ENCODE data around the gene HMX1. TPM values are rescaled to one million over a fixed set of nuclear protein-coding genes. Genes with fewer than 3 reads are reported as not detected.

The HMX1 gene
- polyA plus RNA-seq, 1 of the 3 experiments (the other 2 are of a cell fraction) = 0.20 TPM

- Histone ChIP-seq H3K4me1 (ENCODE audit: control insufficient read depth in 1 of 2, insufficient read depth in 2 of 2, low read depth in 1 of 2, low read length in 1 of 2) (no peaks in the 10 kb centered on the region), H3K27me3 (ENCODE audit: insufficient read depth) (no peaks in the 10 kb centered on the region), H3K4me3 (ENCODE audit: low read depth in 2 of 2, low read length in 1 of 2) (no peak overlapping the region), H2AFZ (ENCODE audit: low read depth) (no peak overlapping the region), H3K79me2 (ENCODE audit: insufficient read depth) (no peaks in the 10 kb centered on the region), H3K9me3 (no peaks in the 10 kb centered on the region), H3K4me2 (no peak overlapping the region), H3K9me2 (no peaks in the 10 kb centered on the region), H3K36me3 (replicated peaks in 1 of 2; ENCODE audit: control insufficient read depth in 1 of 2, insufficient read depth in 2 of 2, low read length in 1 of 2) (no peaks in the 10 kb centered on the region), H4K20me1 (ENCODE audit: insufficient read depth) (no peaks in the 10 kb centered on the region), H3K27ac (ENCODE audit: low read depth in 2 of 2, low read length in 1 of 2) (no peak overlapping the region), H3K9ac (no peak overlapping the region), H3F3A (replicated peaks; ENCODE audit: insufficient read depth) (no peaks in the 10 kb centered on the region)
- 38% methylated on average over 2 of the region's 11 CpGs for WGBS (ENCODE audit: low lambda C conversion rate)
- ChIA-PET CTCF (interaction anchor here (1.0 to 1.4 kb wide), 2 partner anchors 8 to 190 kb away, joined by 3 to 6 read pairs; no protein-coding TSS in a partner anchor), POLR2A (no interaction called here)
- TF ChIP-seq SMC3 (IDR thresholded peaks at IDR 0.05; ENCODE audit: low read depth, low read length) (no peak), ELF1 (IDR thresholded peaks at IDR 0.05) (no peak)
- DNase-seq = no peak
These were observed 6.8 kb upstream of the HMX1 start for GRCh38 chr4:8878421-8878820.

GRCh38 chr4:8877780-8878040 is 6.1 kb upstream of the HMX1 start:
- 27% methylated on average over 2 of the region's 12 CpGs for WGBS (ENCODE audit: low lambda C conversion rate)
- DNase-seq = no peak
- no peaks in the 10 kb centered on the region for H4K20me1 ChIP-seq (ENCODE audit: insufficient read depth)
- H3K27me3 ChIP-seq (ENCODE audit: insufficient read depth) = no peaks in the 10 kb centered on the region
- no peak overlapping the region for H2AFZ ChIP-seq (ENCODE audit: low read depth)
- H3K4me2 ChIP-seq = no peak overlapping the region
- H3K27ac ChIP-seq (ENCODE audit: low read depth in 2 of 2, low read length in 1 of 2) = no peak overlapping the region
- CTCF ChIA-PET = interaction anchor here (1.0 to 1.4 kb wide), 2 partner anchors 9 to 190 kb away, joined by 3 to 6 read pairs; no protein-coding TSS in a partner anchor
- H3K36me3 ChIP-seq (replicated peaks in 1 of 2; ENCODE audit: control insufficient read depth in 1 of 2, insufficient read depth in 2 of 2, low read length in 1 of 2) = no peaks in the 10 kb centered on the region
- H3K9ac ChIP-seq = no peak overlapping the region
- no peaks in the 10 kb centered on the region for H3K79me2 ChIP-seq (ENCODE audit: insufficient read depth)
- no peak overlapping the region for H3K4me3 ChIP-seq (ENCODE audit: low read depth in 2 of 2, low read length in 1 of 2)
- no peaks in the 10 kb centered on the region for H3K4me1 ChIP-seq (ENCODE audit: control insufficient read depth in 1 of 2, insufficient read depth in 2 of 2, low read depth in 1 of 2, low read length in 1 of 2)
- POLR2A ChIA-PET = no interaction called here
- no peaks in the 10 kb centered on the region for H3F3A ChIP-seq (replicated peaks; ENCODE audit: insufficient read depth)
- no peaks in the 10 kb centered on the region for H3K9me3 ChIP-seq
- no peak for TF ChIP-seq CHD2 (IDR thresholded peaks at IDR 0.05; ENCODE audit: low read length, partially characterized antibody)
- no peak for TF ChIP-seq JUND (IDR thresholded peaks at IDR 0.05)
- TF ChIP-seq MEF2A (IDR thresholded peaks at IDR 0.05; ENCODE audit: borderline replicate concordance, low read depth) = no peak
- no peak for TF ChIP-seq USF1 (IDR thresholded peaks at IDR 0.05; ENCODE audit: borderline replicate concordance, low read depth)
- TF ChIP-seq TEAD4 (IDR thresholded peaks at IDR 0.05; ENCODE audit: borderline replicate concordance, insufficient read depth) = no peak
- TF ChIP-seq TCF12 (IDR thresholded peaks at IDR 0.05) = no peak
- no peaks in the 10 kb centered on the region for H3K9me2 ChIP-seq

- no peak overlapping the region for H3K27ac ChIP-seq (ENCODE audit: low read depth in 2 of 2, low read length in 1 of 2)
- H3K9me2 ChIP-seq = no peaks in the 10 kb centered on the region
- no peaks in the 10 kb centered on the region for H3K79me2 ChIP-seq (ENCODE audit: insufficient read depth)
- no peak overlapping the region for H3K4me3 ChIP-seq (ENCODE audit: low read depth in 2 of 2, low read length in 1 of 2)
- no peak overlapping the region for H2AFZ ChIP-seq (ENCODE audit: low read depth)
- no peak overlapping the region for H3K9ac ChIP-seq
- H3K27me3 ChIP-seq (ENCODE audit: insufficient read depth) = no peaks in the 10 kb centered on the region
- H4K20me1 ChIP-seq (ENCODE audit: insufficient read depth) = no peaks in the 10 kb centered on the region
- no peak for DNase-seq
- H3K9me3 ChIP-seq = no peaks in the 10 kb centered on the region
- H3K36me3 ChIP-seq (replicated peaks in 1 of 2; ENCODE audit: control insufficient read depth in 1 of 2, insufficient read depth in 2 of 2, low read length in 1 of 2) = no peaks in the 10 kb centered on the region
- CTCF ChIA-PET = interaction anchor here (1.0 to 2.2 kb wide), 5 partner anchors 8 to 189 kb away, joined by 3 to 11 read pairs (median 3); no protein-coding TSS in a partner anchor
- peaks cover 0 to 4% of the 10 kb centered on the region in 2 experiments; a peak in 1 of 4 replicates for H3K4me1 ChIP-seq (ENCODE audit: control insufficient read depth in 1 of 2, insufficient read depth in 2 of 2, low read depth in 1 of 2, low read length in 1 of 2)
- H3F3A ChIP-seq (replicated peaks; ENCODE audit: insufficient read depth) = no peaks in the 10 kb centered on the region
- WGBS (ENCODE audit: low lambda C conversion rate) = 39% methylated on average over 8 of the region's 11 CpGs
- POLR2A ChIA-PET = no interaction called here
- H3K4me2 ChIP-seq = no peak overlapping the region
- TF ChIP-seq RCOR1 (IDR thresholded peaks at IDR 0.05; ENCODE audit: low read length) = no peak
- no peak for TF ChIP-seq RXRA (IDR thresholded peaks at IDR 0.05; ENCODE audit: borderline replicate concordance, low read depth)
- TF ChIP-seq POLR2AphosphoS5 (IDR thresholded peaks at IDR 0.05; ENCODE audit: low read depth, low read length) = no peak
- TF ChIP-seq FOXM1 (IDR thresholded peaks at IDR 0.05; ENCODE audit: low read depth) = no peak
- no peak for TF ChIP-seq CHD2 (IDR thresholded peaks at IDR 0.05; ENCODE audit: low read length, partially characterized antibody)
- TF ChIP-seq, protein P1, sequence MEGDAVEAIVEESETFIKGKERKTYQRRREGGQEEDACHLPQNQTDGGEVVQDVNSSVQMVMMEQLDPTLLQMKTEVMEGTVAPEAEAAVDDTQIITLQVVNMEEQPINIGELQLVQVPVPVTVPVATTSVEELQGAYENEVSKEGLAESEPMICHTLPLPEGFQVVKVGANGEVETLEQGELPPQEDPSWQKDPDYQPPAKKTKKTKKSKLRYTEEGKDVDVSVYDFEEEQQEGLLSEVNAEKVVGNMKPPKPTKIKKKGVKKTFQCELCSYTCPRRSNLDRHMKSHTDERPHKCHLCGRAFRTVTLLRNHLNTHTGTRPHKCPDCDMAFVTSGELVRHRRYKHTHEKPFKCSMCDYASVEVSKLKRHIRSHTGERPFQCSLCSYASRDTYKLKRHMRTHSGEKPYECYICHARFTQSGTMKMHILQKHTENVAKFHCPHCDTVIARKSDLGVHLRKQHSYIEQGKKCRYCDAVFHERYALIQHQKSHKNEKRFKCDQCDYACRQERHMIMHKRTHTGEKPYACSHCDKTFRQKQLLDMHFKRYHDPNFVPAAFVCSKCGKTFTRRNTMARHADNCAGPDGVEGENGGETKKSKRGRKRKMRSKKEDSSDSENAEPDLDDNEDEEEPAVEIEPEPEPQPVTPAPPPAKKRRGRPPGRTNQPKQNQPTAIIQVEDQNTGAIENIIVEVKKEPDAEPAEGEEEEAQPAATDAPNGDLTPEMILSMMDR (IDR thresholded peaks at IDR 0.05) = no peak
- TF ChIP-seq GATA2 (CRISPR knock-in tag; IDR thresholded peaks at IDR 0.05) = no peak
- no peak for TF ChIP-seq TEAD4 (IDR thresholded peaks at IDR 0.05; ENCODE audit: borderline replicate concordance, insufficient read depth)
- TF ChIP-seq, protein P2, sequence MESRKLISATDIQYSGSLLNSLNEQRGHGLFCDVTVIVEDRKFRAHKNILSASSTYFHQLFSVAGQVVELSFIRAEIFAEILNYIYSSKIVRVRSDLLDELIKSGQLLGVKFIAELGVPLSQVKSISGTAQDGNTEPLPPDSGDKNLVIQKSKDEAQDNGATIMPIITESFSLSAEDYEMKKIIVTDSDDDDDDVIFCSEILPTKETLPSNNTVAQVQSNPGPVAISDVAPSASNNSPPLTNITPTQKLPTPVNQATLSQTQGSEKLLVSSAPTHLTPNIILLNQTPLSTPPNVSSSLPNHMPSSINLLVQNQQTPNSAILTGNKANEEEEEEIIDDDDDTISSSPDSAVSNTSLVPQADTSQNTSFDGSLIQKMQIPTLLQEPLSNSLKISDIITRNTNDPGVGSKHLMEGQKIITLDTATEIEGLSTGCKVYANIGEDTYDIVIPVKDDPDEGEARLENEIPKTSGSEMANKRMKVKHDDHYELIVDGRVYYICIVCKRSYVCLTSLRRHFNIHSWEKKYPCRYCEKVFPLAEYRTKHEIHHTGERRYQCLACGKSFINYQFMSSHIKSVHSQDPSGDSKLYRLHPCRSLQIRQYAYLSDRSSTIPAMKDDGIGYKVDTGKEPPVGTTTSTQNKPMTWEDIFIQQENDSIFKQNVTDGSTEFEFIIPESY (IDR thresholded peaks at IDR 0.05; ENCODE audit: borderline replicate concordance, low read depth) = no peak
- TF ChIP-seq EP300 (IDR thresholded peaks at IDR 0.05; ENCODE audit: borderline replicate concordance in 1 of 2, low read depth in 1 of 2, low read length in 1 of 2) = no peak
These were observed 5.5 kb upstream of the HMX1 start for GRCh38 chr4:8876982-8877779.

All from SK-N-SH (cell line).